A673 (cell line): ENCODE measurements around the gene LMBRD1. TPM values are rescaled to one million over a fixed set of nuclear protein-coding genes. Genes with fewer than 3 reads are reported as not detected.

Experiments
- BruUV-seq: library from RNA; stranded (reverse); fragments of 400-500 nt; replicated peaks from 2 replicates; lab custom pipeline; 2021; lab: Mats Ljungman, UMichigan
- CTCF ChIA-PET: fragments of 300-600 bp; sonication (Branson Sonifier 250); formaldehyde crosslinking; loops from one replicate; lab custom pipeline; 2022; ENCODE audit warnings: antibody characterized with exemption; lab: Charles Lee
- POLR2A ChIA-PET: fragments of 300-600 bp; sonication (Branson Sonifier 250); formaldehyde crosslinking; loops from one replicate; lab custom pipeline; 2022; ENCODE audit warnings: antibody characterized with exemption; ENCODE audit not compliant: low non-redundant PET; lab: Charles Lee
- DNase-seq: peaks from one replicate; pipeline ENCODE4 v3.0.0-alpha.2; 2015; ENCODE audit warnings: low spot score
- H3K27ac ChIP-seq: fragments of 200-600 bp; sonication (generic); 2 replicates; pipeline ENCODE4 v1.5.1; 2016; ENCODE audit warnings: mixed run types, low read depth, mild to moderate bottlenecking, mixed read lengths, antibody characterized with exemption, low read length; ENCODE audit not compliant: poor library complexity, severe bottlenecking
- H3K27me3 ChIP-seq: fragments of 200-600 bp; sonication (generic); replicated peaks from 2 replicates; pipeline ENCODE4 v1.6.1; 2017; ENCODE audit warnings: mixed run types, low read depth, mild to moderate bottlenecking, mixed read lengths, antibody characterized with exemption, low read length; ENCODE audit not compliant: insufficient read depth, poor library complexity
- H3K36me3 ChIP-seq: fragments of 200-600 bp; sonication (generic); 2 replicates; pipeline ENCODE4 v1.6.1; 2016; ENCODE audit warnings: mixed run types, mild to moderate bottlenecking, mixed read lengths, antibody characterized with exemption, low read length; ENCODE audit not compliant: insufficient read depth, poor library complexity, severe bottlenecking
- H3K4me1 ChIP-seq: fragments of 200-600 bp; sonication (generic); 2 replicates; pipeline ENCODE4 v1.6.1; 2017; ENCODE audit warnings: mixed run types, mild to moderate bottlenecking, mixed read lengths, antibody characterized with exemption, low read length; ENCODE audit not compliant: insufficient read depth, poor library complexity, severe bottlenecking
- H3K4me3 ChIP-seq: fragments of 200-600 bp; sonication (generic); 2 replicates; pipeline ENCODE4 v1.5.1; 2016; ENCODE audit warnings: low read depth, mixed run types, mild to moderate bottlenecking, mixed read lengths, low read length; ENCODE audit not compliant: poor library complexity, severe bottlenecking
- H3K9me3 ChIP-seq: fragments of 200-600 bp; sonication (generic); 2 replicates; pipeline ENCODE4 v1.6.1; 2016; ENCODE audit warnings: mixed run types, low read depth, mild to moderate bottlenecking, mixed read lengths, antibody characterized with exemption, low read length; ENCODE audit not compliant: poor library complexity, severe bottlenecking
- CTCF ChIP-seq: fragments of 300-800, 200-600 bp; sonication (generic); conservative IDR thresholded peaks from 2 replicates; pipeline ENCODE4 v1.5.1; 2017; ENCODE audit warnings: low read depth, mild to moderate bottlenecking, antibody characterized with exemption, low read length, moderate library complexity, mixed read lengths
- EZH2 ChIP-seq: fragments of 200-600 bp; sonication (generic); IDR thresholded peaks from 2 replicates; pipeline ENCODE4 v1.6.1; 2017; ENCODE audit warnings: borderline replicate concordance, low read depth, mild to moderate bottlenecking, mixed read lengths, antibody characterized with exemption, low read length; ENCODE audit not compliant: poor library complexity, severe bottlenecking
- intact Hi-C: fragments of 100-400 bp; cut with micrococcal nuclease; formaldehyde crosslinking; loops from one replicate; pipeline ENCODE4 v1.10.0; 2022; ENCODE audit not compliant: unreplicated experiment
- total RNA-seq: library from RNA; stranded (reverse); gene quantifications from 2 replicates; pipeline ENCODE4 v1.2.3, GENCODE V29; 2021

Gene LMBRD1
- total RNA-seq, 1 experiment from 2014 or later = 19.8 TPM

- CTCF ChIA-PET = no interaction called here
- TF ChIP-seq CTCF = no peak
- no peak for TF ChIP-seq EZH2
These were observed 21.6 kb upstream of the LMBRD1 start for GRCh38 chr6:69818223-69818930.

GRCh38 chr6:69817358-69817757 is 20.5 kb upstream of the LMBRD1 start:
- DNase-seq = no peak
- BruUV-seq = no TSS peak
- no peak overlapping the region for H3K4me3 ChIP-seq
- no peak overlapping the region for H3K27ac ChIP-seq
- ChIA-PET POLR2A (no interaction called here), CTCF (no interaction called here)
- H3K27me3 ChIP-seq = no peaks in the 10 kb centered on the region
- no peaks in the 10 kb centered on the region for H3K36me3 ChIP-seq
- no peaks in the 10 kb centered on the region for H3K9me3 ChIP-seq
- intact Hi-C loops = no loop called here
- TF ChIP-seq CTCF = no peak
- no peak for TF ChIP-seq EZH2
- H3K4me1 ChIP-seq = peaks cover 7% of the 10 kb centered on the region

More at GRCh38 chr6:69818223-69818930, 21.6 kb upstream of the LMBRD1 start:
- no TSS peak for BruUV-seq
- Histone ChIP-seq H3K9me3 (no peaks in the 10 kb centered on the region), H3K4me1 (peaks cover 7% of the 10 kb centered on the region), H3K36me3 (no peaks in the 10 kb centered on the region), H3K27me3 (no peaks in the 10 kb centered on the region), H3K27ac (no peak overlapping the region), H3K4me3 (no peak overlapping the region)
- POLR2A ChIA-PET = no interaction called here
- intact Hi-C loops = no loop called here
- DNase-seq = no peak

- TF ChIP-seq CTCF (no peak), EZH2 (no peak)
- DNase-seq = no peak
- Histone ChIP-seq H3K4me1 (peaks cover 7% of the 10 kb centered on the region), H3K9me3 (no peaks in the 10 kb centered on the region), H3K27ac (no peak overlapping the region), H3K4me3 (no peak overlapping the region), H3K36me3 (no peaks in the 10 kb centered on the region), H3K27me3 (no peaks in the 10 kb centered on the region)
- BruUV-seq = no TSS peak
- CTCF ChIA-PET = no interaction called here
- POLR2A ChIA-PET = no interaction called here
- intact Hi-C loops = no loop called here
These were observed 19.8 kb upstream of the LMBRD1 start for GRCh38 chr6:69816569-69816968.
